Adrenal gland (tissue), 12 donors: ENCODE results near the gene CEP85L. TPM values are rescaled to one million over a fixed set of nuclear protein-coding genes. Genes with fewer than 3 reads are reported as not detected.

ENCODE experiments used
- DNase-seq, 7 donors: peaks; one replicate each; pipeline ENCODE4 v3.0.0-alpha.2; 2019 to 2020
- H3K27ac ChIP-seq, 5 donors: fragments of 200-600 bp; sonication (generic) in 4 of 5; 1 replicate in 3 of 5; 2 replicates in 2 of 5; pipeline versions ENCODE4 v1.5.1 to v1.8.0; 2016 to 2020; ENCODE audit warnings: mild to moderate bottlenecking in 1 of 5
- H3K27me3 ChIP-seq: fragments of 200-600 bp; 2 replicates; pipeline ENCODE4 v1.8.0; 2021
- H3K36me3 ChIP-seq, 2 donors: fragments of 200-600 bp; replicated peaks in 1 of 2; 1 replicate in 1 of 2; 2 replicates in 1 of 2; pipeline versions ENCODE4 v1.5.1 to v1.8.0; 2018 to 2022
- H3K4me1 ChIP-seq, 2 donors: fragments of 200-600 bp; replicated peaks in 1 of 2; 1 replicate in 1 of 2; 2 replicates in 1 of 2; pipeline versions ENCODE4 v1.5.1 to v1.8.0; 2018 to 2021
- H3K4me3 ChIP-seq, 4 donors: fragments of 200-600 bp; sonication (generic) in 3 of 4; one replicate each; pipeline ENCODE4 v1.5.1; 2016 to 2018
- H3K9me3 ChIP-seq, 3 donors: fragments of 200-600 bp; sonication (generic) in 1 of 3; replicated peaks in 1 of 3; 1 replicate in 2 of 3; 2 replicates in 1 of 3; pipeline versions ENCODE4 v1.5.1 to v1.8.0; 2016 to 2021
- CTCF ChIP-seq, 6 experiments: fragments of 450-650 bp in 4 of 6; fragments of 200-600 bp in 2 of 6; sonication (generic) in 1 of 6; IDR thresholded peaks; 1 replicate in 5 of 6; 2 replicates in 1 of 6; pipeline versions ENCODE4 v1.5.1 to v1.8.0; 2016 to 2021; ENCODE audit warnings: antibody characterized with exemption in 6 of 6, mild to moderate bottlenecking in 2 of 6, moderate library complexity in 1 of 6
- POLR2A ChIP-seq, 2 donors: fragments of 450-650 bp; IDR thresholded peaks; one replicate each; pipeline ENCODE4 v1.6.1; 2017; ENCODE audit warnings: antibody characterized with exemption in 2 of 2, mild to moderate bottlenecking in 2 of 2, moderate library complexity in 1 of 2
- WGBS, 4 donors: extraction: QIAGEN DNeasy Blood & Tissue Kit in 2 of 4; methylation state at CpG; one replicate each; pipeline versions ENCODE4 v1.1.5 to v1.1.7; 2013 to 2017; 5-methylcytosine and 5-hydroxymethylcytosine counted together
- intact Hi-C, 2 donors: fragments of 100-400 bp; cut with DNase I; formaldehyde crosslinking; loops; one replicate each; pipeline versions ENCODE4 v1.14.1 to v1.15.0; 2022 to 2023
- polyA plus RNA-seq, 3 donors: library from polyadenylated mRNA; stranded (reverse); fragments of 200-250 nt in 2 of 3; fragments of 350-450 nt in 1 of 3; fragmentation: Illumina TruSeq in 1 of 3; extraction: RNeasy Lipid Tissue Mini Kit (QIAGEN cat#74804) in 1 of 3; gene quantifications; one replicate each; pipeline ENCODE4 v1.2.3, GENCODE V29; 2013 to 2014
- total RNA-seq, 9 donors: library from RNA; depleted of rRNA in 4 of 9; stranded (reverse); fragments of >200 nt in 4 of 9; fragments of 120-200 nt in 1 of 9; fragmentation: NEBNext Ultra II Directional in 1 of 9; extraction: Animal tissue kit (Norgen Biotek cat#: 25700) in 1 of 9; gene quantifications; one replicate each; pipeline versions ENCODE4 v1.1.0 to v1.2.4, GENCODE V29; 2013 to 2023
- donor health status: healthy with polysubstance abuse.
- donor health status: Bipolar disorder and iron deficiency.
- donor health status: DM: yes; HTN: yes; CAD: no.
- donor health status: DM: no; HTN: no; CAD: no.
- donor health status: DM: no; HTN: no; CAD: no.
- donor health status: DM: yes; HTN: yes; CAD: no.

Gene CEP85L
- total and polyA plus RNA-seq, 12 donors = 2.3 to 74.3 (median 23.3) TPM

GRCh38 chr6:118501765-118502164 is 149.6 kb downstream of the CEP85L start:
- DNase-seq = no peak
- no peak overlapping the region for H3K27ac ChIP-seq
- no peaks in the 10 kb centered on the region for H3K27me3 ChIP-seq
- intact Hi-C loops = loop anchor here in 1 of 2 donors (10.0 kb wide), 1 partner anchor 217 kb away; no protein-coding TSS in a partner anchor
- WGBS, 4 donors = 89 to 100% (median 92%) methylated on average over 1 of the region's 1 CpG
- no peak overlapping the region for H3K4me3 ChIP-seq
- no peaks in the 10 kb centered on the region for H3K36me3 ChIP-seq
- TF ChIP-seq CTCF (IDR thresholded peaks at IDR 0.05) (no peak), POLR2A (IDR thresholded peaks at IDR 0.05) (no peak)
- no peaks in the 10 kb centered on the region for H3K4me1 ChIP-seq
- H3K9me3 ChIP-seq = peaks cover 0 to 6% (median 0%) of the 10 kb centered on the region in 3 donors

GRCh38 chr6:118501099-118501498 is 150.3 kb downstream of the CEP85L start:
- no peak overlapping the region for H3K4me3 ChIP-seq
- TF ChIP-seq POLR2A (IDR thresholded peaks at IDR 0.05) (no peak), CTCF (IDR thresholded peaks at IDR 0.05) (no peak)
- no peaks in the 10 kb centered on the region for H3K4me1 ChIP-seq
- no peaks in the 10 kb centered on the region for H3K36me3 ChIP-seq
- peaks cover 0 to 6% (median 0%) of the 10 kb centered on the region in 3 donors for H3K9me3 ChIP-seq
- DNase-seq = no peak
- no peak overlapping the region for H3K27ac ChIP-seq
- H3K27me3 ChIP-seq = no peaks in the 10 kb centered on the region
- 95 to 97% (median 95%) methylated on average over 5 of the region's 5 CpGs for WGBS, 4 donors
- intact Hi-C loops = loop anchor here in 1 of 2 donors (10.0 kb wide), 1 partner anchor 216 kb away; no protein-coding TSS in a partner anchor

DNA sequence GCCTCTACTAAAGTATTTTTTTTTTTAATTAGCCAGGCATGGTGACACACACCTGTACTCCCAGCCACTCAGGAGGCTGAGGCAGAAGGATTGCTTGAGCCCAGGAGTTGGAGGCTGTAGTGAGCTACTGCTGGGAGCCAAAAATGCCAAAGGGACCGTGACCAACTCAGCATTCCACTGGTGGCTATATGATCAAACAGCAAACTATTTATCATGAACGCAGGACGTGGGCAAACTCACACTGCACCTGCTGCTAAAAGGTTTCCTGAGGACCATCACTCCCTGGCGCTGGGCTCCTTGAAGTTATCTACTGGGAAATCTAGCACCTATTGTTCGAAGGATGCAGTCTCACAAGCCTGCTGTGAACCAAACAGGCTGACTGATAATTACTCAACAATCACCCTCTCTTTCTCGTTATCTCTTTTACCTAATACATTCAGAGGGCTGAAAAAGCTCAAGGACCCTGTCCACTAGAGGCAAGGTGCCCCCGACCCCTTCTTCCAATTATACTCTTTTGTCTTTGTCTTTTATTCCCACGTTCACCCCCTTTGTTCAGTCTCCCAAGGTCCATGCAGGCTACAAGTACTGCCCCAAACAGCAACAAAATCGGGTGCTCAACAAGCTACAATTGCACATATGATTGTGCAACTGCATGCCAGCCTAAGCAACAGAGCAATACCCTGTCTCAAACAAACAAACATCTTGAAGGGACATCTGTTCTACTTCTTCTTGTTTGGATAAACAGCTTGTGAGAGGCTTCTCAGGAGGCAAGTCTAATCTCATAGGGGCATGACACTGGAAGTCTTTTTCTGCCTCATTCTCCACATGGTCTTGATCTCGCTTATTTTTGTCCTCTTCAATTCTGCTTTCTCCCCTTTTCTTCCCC is 151.0 kb downstream of the CEP85L start:
- intact Hi-C loops = loop anchor here in 1 of 2 donors (10.0 kb wide), 1 partner anchor 216 kb away; no protein-coding TSS in a partner anchor
- no peak overlapping the region for H3K27ac ChIP-seq

More for the DNA sequence above, 151.0 kb downstream of the CEP85L start:
- no peaks in the 10 kb centered on the region for H3K4me1 ChIP-seq
- H3K27me3 ChIP-seq = no peaks in the 10 kb centered on the region
- 95 to 98% (median 97%) methylated on average over 8 to 10 of the region's 10 CpGs for WGBS, 4 donors
- no peak for DNase-seq
- H3K9me3 ChIP-seq = peaks cover 0 to 6% (median 0%) of the 10 kb centered on the region in 3 donors
- TF ChIP-seq CTCF (IDR thresholded peaks at IDR 0.05) (no peak), POLR2A (IDR thresholded peaks at IDR 0.05) (no peak)
- H3K4me3 ChIP-seq = no peak overlapping the region
- no peaks in the 10 kb centered on the region for H3K36me3 ChIP-seq
